Stimulated activated CD8-positive, alpha-beta memory T cell treated with anti-CD3 and anti-CD28 coated beads, Interleukin-7, amount 100 ng/mL, for 4 hours (primary cell): ENCODE results near the gene ETV1.

Source experiments
- DNase-seq, 2 donors: peaks; one replicate each; pipeline ENCODE4 v3.0.0-alpha.2; 2020; ENCODE audit warnings: low read depth in 2 of 2

ETV1 gene

GRCh38 chr7:13879143-13879542, 110.3 kb downstream of the ETV1 start:
- no peak for DNase-seq

- DNase-seq, result no peak
Measured at GRCh38 chr7:13878154-13878553, 111.3 kb downstream of the ETV1 start.

- no peak for DNase-seq
Measured at GRCh38 chr7:13875496-13876074, 113.9 kb downstream of the ETV1 start.

GRCh38 chr7:13874783-13875182, 114.7 kb downstream of the ETV1 start:
- no peak for DNase-seq

GRCh38 chr7:13872709-13873108, 116.8 kb downstream of the ETV1 start:
- no peak for DNase-seq

GRCh38 chr7:13871008-13871407, 118.5 kb downstream of the ETV1 start:
- no peak for DNase-seq

- DNase-seq, result no peak
Measured at GRCh38 chr7:13860734-13861133, 128.7 kb downstream of the ETV1 start.

GRCh38 chr7:13856012-13856411, 133.5 kb downstream of the ETV1 start:
- no peak for DNase-seq

GRCh38 chr7:13852281-13852968, 137.0 kb downstream of the ETV1 start:
- no peak for DNase-seq

- no peak for DNase-seq
Measured at GRCh38 chr7:13851736-13852135, 137.7 kb downstream of the ETV1 start.

- peak; percentile 52 to 68 for DNase-seq
Measured at GRCh38 chr7:13850185-13850752, 139.2 kb downstream of the ETV1 start.

- DNase-seq, result no peak
Measured at GRCh38 chr7:13849163-13849892, 140.1 kb downstream of the ETV1 start.

GRCh38 chr7:13848681-13849131, 140.8 kb downstream of the ETV1 start:
- no peak for DNase-seq

GRCh38 chr7:13846386-13846785, 143.1 kb downstream of the ETV1 start:
- DNase-seq, result no peak

- no peak for DNase-seq
Measured at GRCh38 chr7:13845601-13846000, 143.9 kb downstream of the ETV1 start.

GRCh38 chr7:13844954-13845353, 144.5 kb downstream of the ETV1 start:
- no peak for DNase-seq

- DNase-seq, result no peak
Measured at GRCh38 chr7:13841284-13841683, 148.2 kb downstream of the ETV1 start.
